ENCODE results near the gene MEIS1.

MEIS1 gene

GRCh38 chr2:66432801-66433694 is 1.9 kb upstream of the MEIS1 start:
- peak; percentile 90 for DNase-seq

GRCh38 chr2:66433695-66433944 is 1.3 kb upstream of the MEIS1 start:
- no peak for DNase-seq

GRCh38 chr2:66433945-66434678 is 813 bp upstream of the MEIS1 start:
- peak; percentile 72 for DNase-seq

GRCh38 chr2:66435549-66435875 is 587 bp downstream of the MEIS1 start:
- no peak for DNase-seq

- no peak for DNase-seq
Observed at GRCh38 chr2:66435963-66436362, 1.0 kb downstream of the MEIS1 start.

GRCh38 chr2:66436581-66437001 is 1.7 kb downstream of the MEIS1 start:
- no peak for DNase-seq

- DNase-seq, result no peak
Observed at GRCh38 chr2:66437109-66437690, 2.3 kb downstream of the MEIS1 start.

- DNase-seq, result no peak
Observed at GRCh38 chr2:66437691-66438497, 3.0 kb downstream of the MEIS1 start.

GRCh38 chr2:66438498-66438833 is 3.5 kb downstream of the MEIS1 start:
- DNase-seq, result no peak

GRCh38 chr2:66438891-66439811 is 4.2 kb downstream of the MEIS1 start:
- no peak for DNase-seq

GRCh38 chr2:66439812-66440542 is 5.1 kb downstream of the MEIS1 start:
- DNase-seq, result no peak

GRCh38 chr2:66440708-66441497 is 6.0 kb downstream of the MEIS1 start:
- DNase-seq, result no peak

GRCh38 chr2:66441581-66442320 is 6.8 kb downstream of the MEIS1 start:
- no peak for DNase-seq

- DNase-seq, result no peak
Observed at GRCh38 chr2:66442516-66443185, 7.7 kb downstream of the MEIS1 start.

GRCh38 chr2:66443186-66443978 is 8.5 kb downstream of the MEIS1 start:
- DNase-seq, result no peak

GRCh38 chr2:66443979-66444861 is 9.3 kb downstream of the MEIS1 start:
- no peak for DNase-seq

Data from NCI-H1092 treated with DMSO at 0.1 percent for 48 hours (cell line).